Skin of body (tissue), 2 donors: Measurements from ENCODE around the gene EFTUD2. TPM values are rescaled to one million over a fixed set of nuclear protein-coding genes. Genes with fewer than 3 reads are reported as not detected.

Source experiments
- DNase-seq: peaks from one replicate; lab custom pipeline; 2025; lab: John Stamatoyannopoulos, UW
- total RNA-seq: library from RNA; depleted of rRNA; stranded (reverse); fragments of >200 nt; gene quantifications from one replicate; pipeline ENCODE4 v1.2.3, GENCODE V29; 2014

Gene EFTUD2
- total RNA-seq, 1 donor from 2014 or later: 68.9 TPM

DNA sequence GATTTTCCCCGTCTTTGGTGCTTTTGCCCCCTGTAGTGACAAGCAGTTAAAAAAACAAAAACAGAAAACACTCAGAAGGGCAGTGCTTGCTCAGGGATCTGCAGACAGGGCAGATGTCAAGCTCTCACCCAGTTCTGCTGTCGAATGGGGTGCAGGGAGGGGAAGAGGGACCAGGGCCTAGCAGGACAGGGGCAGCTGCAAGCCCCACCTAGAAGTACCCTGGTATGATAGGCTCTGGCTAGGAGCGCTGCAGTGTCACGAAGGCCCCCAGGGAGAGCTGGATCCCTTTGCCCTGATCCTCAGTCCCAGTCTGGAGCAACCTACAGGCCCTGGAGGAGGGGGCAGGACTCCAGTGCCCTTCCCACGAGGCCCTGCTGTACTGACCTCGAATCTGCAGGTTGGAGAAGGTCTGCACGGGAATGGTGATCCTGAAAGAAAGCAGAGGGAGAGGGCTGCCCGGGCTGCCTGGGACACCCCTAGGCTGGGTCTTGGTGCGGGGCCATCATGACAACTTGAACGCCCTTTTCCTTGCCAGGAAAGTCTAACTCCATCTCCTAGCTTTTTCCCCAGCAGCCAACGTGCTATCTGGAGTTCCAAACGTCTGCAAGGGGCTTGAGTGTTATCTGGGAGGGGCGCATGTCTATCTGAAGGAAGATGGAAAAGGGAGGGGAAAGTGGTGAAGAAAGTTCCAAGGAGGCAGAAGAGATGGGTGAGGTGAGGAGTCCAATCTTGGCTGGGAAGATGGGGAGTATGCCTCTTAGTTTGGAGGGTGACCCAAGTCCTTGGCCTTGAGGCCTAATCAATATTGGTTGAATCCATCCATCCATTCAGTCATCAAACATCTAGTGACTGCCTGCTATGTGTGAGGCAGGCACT is 11.2 kb upstream of the EFTUD2 start:
- no peak for DNase-seq

DNA sequence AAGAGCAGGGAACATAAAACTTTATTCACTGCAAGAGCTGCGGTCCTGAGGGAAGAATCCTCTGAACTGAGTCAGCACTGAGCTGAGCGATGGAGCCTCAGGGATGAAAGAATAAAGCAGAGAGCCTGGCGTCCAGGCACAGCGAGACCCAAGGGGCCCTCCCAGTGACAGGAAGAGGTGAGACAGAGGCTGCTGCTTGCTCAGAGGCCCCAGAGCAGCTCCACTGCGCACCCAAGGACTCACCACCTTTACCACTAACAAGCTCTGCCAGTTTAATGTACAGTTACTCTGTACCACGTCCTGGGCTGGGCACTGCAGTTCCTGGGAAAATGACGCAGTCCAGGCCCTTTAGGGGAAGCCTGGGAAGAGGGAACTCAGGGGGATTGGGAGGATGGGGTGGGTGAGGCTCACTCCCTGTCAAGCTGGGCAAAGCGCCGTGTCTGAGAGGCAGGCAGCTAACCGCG is 10.5 kb upstream of the EFTUD2 start:
- no peak for DNase-seq

DNA sequence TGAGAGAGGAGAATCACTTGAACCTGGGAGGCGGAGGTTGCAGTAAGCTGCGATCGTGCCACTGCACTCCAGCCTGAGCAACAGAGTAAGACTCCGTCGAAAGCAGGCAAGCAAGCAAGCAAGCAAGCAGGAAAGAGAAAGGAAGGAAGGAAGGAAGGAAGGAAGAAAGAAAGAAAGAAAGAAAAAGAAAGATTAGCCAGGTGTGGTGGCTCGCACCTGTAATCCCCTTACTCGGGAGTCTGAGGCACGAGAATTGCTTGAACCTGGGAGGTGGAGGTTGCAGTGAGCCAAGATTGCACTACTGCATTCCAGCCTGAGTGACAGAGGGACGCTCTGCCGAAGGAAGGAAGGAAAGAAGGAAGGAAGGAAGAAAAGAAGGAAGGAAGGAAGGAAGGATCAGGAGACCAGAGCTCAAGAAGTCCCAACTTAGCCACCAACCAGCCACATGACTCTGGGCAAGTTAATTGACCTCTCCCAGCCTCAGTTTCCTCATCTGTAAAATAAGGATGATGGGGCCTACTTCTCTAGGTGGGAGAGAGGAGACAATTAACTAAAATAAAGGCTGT is 9.6 kb upstream of the EFTUD2 start:
- no peak for DNase-seq

DNA sequence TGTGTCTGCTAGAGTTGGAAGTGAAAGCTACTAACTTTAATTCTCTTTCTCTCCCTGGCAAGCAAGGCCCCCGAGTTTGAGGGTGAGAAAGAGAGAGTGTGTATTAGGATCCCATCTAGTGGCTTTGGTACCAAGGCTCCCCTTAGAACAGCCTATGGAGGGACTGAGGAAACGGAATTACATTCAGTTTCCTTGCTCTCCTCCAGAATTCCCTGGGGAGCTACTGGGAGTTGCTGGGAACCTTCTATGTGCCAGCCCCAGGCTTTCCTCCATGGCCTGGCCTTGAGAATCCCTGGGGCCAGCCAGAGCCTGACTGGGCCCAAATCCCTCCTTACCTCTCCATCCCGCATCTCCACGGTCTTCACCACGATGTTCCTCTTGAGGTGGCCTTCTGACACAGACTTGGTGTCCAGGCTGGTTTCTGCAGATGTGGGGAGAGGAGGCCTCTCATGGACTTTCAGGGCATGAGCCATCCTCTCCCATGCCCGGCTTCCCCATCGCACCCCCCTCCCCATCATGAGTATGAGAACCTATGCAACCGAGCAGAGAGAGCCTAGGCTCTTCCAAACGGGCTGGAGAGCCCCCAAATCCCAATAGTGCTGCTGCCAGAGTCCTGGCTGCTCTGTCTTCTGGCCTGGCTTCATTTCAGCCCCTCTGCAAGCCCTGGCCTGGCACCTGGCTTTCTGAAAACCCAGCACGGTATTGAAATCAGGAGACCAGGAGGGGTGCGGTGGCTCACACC is 8.7 kb upstream of the EFTUD2 start:
- DNase-seq: no peak

DNA sequence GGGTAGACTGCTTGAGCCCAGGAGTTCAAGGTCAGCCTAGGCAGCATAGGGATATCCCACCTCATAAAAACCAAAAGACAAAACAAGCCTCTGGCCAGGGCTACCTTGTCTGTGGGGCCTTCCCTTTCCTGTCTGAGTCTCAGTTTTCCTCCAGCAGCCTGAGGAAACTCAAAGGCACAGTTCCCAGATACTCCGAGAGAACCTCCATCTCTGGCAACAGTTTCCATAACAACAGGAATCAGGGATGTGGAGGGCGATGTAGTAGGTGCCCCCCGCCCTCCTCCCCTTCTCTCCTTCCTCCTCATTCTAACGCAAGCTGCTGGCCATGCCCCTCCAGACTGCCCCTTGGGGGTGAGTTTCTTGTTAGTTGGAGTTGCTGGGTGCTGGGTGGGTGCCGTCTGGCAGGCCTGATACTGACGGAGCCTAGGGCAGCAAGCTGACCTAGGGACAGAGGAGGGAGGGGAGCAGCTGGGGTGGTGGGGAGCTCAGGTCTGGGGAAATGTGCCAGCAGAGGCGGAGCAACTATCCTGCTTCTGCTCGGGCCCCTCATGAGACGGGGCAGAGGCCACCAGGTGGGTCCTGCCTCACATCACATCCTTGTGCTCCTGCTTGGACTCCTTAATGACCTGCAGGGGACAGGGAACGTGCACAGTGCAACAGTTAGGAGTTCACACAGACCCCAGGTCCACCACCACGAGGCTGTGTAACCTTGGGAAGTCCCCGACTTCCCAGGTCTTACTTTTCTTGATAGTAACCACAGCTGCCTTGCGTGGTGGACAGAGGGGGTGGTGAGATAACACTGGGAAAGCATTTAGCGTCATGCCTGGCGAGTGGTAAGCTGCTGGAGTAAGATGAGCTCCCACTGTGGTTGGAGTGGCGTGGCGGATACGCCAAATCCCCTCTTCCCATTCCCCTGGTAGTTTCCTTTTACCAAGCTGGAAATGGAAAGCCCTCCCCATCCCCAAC is 7.8 kb upstream of the EFTUD2 start:
- DNase-seq: no peak

DNA sequence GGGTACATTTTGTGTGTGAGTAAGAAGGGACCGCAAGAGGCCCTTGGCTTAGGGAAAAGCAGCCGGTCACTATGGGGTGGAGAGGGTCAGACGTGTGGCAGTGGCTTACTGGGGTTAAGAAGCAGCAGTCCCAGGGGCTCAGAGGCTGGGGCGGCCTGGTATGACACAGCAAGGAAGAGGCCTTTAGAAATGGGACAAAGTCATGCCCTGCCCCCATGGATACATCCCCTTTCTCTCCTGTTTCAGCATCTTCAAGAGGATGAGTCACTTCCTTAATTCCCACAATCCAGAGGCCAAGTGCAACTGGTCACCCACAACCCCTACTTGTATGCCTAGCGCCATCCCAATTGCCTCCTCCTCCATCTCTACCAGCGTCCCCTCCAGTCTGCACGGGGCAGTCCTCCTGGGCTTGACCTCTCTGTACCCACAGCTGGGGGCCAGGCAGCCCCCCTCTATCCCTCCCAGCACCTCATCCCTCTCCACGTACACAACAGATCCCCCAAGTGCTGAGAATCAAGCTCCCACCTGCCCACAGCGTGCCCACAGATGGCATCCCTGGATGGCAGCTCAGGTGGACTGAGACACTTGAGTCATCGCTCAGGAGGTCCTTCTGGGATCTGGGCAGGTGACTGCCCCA is 6.9 kb upstream of the EFTUD2 start:
- no peak for DNase-seq

DNA sequence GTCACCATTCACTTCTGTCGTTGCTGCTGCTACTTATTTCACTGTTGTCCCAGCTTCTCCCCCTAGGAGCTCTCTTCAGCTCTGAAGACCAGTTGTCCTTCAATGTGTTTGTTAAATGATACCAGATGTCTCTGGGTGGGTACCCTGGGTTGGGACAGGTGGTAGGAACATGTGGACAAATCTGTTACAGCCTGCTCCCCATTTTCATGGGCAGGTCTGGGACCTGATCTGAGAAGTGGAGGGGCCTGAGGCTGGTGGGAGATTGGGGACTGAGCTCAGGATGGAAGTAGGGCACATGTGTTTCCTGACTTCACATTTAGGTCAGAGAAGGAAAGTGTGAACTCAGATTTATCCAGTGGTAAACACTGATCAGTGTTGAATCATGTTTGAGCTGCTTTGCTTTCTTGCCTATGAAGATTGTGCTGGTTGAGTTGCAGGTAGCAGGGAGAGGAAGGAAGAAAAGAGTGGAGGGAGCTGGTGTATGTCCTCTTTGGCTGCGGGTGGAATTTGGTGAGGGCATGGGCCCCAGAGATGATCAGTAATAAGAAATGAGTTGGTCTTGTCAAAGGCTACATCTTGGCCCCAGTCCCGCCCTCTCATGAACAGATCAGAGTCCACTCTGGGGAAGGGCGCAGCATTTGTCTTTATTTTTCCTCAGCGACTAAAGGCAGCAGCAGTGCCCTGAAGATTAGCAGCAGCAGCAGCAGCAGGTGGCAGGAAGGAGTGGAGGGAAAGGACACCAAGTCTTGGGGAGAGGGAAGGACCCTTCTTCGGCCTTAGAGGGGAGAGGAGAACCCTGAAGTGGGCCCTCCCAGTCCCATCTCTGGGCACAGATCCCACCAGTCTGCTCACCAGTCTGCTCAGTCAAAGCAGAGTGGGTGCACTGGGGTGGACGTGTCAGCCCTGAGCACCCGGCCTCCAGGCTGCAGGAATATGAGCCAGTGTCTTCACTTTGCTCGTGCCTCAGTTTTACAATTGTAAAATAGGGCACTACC is 6.1 kb upstream of the EFTUD2 start:
- no peak for DNase-seq

DNA sequence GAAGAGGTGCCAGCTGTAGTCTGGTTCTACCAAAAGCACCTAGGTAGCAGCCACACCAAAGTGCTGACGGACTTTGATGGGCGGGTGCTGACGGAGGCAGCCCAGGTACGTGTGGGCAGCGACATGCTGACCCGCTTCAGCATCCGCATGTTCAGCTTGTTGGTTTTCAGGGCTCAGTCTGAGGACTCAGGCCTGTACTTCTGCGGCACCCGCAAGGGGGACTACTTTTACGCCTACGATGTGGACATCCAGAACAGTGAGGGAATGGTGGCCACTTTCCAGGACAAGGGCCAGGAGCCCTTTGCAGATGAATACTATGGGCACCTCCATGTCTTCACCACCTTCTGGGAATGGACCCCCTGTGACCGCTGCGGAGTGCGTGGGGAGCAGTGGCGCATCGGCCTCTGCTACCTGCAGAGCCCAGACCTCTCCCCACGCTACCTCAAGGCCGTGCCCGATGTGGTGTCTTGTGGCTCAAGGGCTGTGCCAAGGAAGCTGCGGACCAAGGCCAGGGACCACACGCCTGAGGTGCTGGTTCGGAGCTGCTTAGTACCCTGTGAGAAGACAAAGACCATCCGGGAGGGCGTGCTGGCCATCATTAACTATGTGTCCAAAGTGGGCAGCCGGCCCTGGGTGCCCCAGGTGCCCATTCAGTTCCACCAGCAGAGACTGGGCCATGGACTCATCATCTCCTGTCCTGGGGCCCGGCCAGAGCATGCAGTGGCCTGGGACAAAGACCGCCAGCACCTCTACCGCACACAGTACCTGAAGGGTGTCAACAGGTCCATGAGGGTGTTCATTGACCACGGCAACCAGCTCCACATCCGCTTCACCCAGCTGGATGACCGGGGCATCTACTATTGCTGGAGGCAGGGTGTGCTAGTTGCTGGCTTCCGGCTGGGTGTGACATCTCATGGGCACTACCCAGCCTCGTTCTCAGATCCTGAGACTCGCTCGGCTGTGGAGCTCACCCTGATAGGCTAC is 5.0 kb upstream of the EFTUD2 start:
- no peak for DNase-seq

DNA sequence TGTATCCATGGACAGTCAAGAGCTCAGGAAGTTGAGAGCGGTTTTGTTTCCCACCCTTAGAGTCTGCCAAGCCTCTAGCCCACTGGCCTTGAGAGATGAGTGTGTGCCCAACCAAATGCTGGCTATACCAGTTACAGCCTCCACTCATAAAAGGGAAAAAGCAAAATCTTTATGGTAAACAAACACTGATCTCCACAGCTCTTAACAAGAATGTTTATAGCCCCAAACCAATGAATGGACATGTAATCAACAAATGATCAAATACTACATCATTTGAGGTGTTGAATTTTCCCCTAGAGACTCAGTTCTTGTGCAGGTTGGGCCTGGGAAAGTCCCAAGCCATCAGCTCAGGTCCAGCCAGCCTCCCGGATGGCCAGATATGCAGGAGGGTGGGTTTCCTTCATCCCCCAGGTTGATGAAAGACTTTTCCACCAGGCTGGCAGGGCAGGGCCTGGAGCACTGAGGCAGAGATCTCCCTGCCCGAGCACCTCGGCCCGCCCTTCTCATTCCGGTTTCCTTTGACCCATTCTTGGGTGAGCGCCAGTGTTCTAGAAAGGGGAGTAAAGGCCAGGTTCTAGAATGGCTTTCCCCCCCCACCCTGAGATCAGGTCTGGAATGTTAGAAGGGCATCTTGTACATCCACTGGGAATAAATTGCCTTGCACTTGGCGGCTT is 3.9 kb upstream of the EFTUD2 start:
- no peak for DNase-seq

DNA sequence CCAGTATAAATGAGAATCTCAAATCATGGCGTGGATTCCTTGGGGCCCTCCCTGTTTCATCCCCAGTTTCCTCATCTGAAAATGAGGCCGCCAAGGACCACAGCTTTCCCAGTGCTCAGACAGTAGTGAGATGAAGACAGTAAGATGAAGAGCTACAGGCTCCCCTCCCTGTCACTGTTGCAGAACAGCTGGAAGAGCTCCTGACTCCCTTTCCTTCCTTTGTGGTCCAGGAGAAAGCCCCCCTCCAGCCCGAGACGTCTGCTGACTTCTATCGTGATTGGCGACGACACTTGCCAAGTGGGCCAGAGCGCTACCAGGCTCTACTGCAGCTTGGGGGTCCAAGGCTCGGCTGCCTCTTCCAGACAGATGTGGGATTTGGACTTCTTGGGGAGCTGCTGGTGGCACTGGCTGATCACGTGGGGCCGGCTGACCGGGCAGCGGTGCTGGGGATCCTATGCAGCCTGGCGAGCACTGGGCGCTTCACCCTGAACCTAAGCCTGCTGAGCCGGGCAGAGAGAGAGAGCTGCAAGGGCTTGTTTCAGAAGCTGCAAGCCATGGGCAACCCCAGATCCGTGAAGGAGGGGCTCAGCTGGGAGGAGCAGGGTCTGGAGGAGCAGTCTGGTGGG is 3.0 kb upstream of the EFTUD2 start:
- DNase-seq: no peak

DNA sequence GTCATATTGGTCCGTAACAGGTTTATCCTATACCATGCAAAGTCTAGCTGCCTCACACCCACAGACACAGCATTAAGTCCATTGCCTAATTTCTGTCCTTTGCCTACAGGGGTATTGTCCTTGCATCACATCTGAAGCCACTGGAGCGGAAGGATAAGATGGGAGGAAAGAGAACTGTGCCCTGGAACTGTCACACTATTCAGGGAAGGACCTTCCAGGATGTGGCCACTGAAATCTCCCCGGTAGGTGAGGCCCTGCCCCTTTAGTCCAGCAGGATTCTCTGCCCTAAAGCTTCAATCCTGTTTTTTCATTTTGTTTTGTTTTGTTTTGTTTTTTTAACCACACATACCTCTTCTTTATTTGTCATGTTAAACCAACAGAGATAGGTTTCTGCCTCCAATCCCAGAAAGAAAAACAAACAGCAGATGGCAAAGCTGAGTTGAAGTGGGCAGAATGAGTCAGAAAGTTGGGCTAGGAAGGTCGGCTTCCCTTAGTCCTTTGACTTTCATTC is 2.2 kb upstream of the EFTUD2 start:
- DNase-seq: no peak

DNA sequence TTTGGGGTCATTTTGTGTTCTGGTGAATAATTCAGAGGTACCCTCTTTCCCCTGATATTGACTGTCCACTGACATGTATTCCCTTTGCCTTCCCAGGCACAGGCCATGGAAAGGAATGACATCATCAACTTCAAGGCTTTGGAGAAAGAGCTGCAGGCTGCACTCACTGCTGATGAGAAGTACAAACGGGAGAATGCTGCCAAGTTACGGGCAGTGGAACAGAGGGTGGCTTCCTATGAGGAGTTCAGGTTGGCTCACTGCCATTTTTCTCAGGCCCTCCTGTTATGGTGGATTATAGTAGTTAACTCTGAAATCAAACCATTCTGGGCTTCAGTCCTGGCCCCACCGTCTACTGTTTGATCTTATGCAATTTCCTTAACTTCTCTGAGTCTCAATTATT is 1.6 kb upstream of the EFTUD2 start:
- peak; percentile 39 for DNase-seq

DNA sequence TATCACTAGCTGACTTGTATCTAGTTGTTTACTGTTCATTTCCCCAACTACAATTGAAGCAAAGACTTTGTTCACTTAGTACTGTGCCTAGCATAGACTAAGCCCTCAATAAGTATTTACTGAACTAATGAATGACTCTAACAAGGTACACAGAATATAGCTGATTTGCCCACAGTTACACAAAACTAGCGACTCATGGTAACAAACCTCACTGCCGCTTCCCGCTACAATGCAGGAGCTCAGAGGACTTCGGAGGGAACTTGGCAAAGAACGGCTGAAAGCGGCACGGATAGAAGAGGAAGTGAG is 524 bp downstream of the EFTUD2 start:
- peak; percentile 36 for DNase-seq

DNA sequence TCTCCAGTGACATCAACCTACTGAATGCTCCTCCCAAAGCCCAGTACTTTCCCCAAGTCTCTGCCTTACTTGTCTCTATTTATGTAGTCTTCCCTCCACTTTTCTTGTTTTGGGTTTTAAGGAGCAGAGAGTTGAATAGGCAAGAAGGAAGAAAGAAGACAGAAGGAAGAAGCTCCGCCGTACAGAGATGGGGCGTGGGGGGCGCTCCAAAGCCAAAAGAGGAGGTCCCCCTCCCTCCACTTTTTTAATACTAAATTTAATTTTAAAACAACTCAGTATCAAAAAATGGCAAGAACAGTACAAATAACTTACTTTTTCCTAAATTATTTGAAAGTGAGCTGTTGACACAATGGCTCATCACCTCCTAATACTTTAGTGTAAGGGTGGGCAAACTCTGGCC is 4.6 kb downstream of the EFTUD2 start:
- DNase-seq: no peak

DNA sequence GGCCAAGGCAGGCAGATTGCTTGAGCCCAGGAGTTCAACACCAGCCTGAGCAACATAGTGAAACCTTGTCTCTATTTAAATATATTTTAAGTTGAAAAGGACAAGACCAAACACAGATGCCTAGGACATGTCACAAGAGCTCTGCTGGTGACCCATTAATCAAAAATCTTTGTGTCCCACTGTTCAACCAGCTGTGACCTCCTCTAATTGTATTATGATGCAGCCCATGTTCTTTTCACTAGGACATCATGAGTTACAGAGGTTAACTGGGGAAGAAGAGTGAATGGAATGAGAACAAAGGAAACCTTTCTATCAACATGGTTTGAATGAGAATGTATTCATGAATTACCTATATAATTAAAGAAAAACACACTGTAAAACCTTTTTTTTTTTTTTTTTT is 7.0 kb downstream of the EFTUD2 start:
- no peak for DNase-seq

DNA sequence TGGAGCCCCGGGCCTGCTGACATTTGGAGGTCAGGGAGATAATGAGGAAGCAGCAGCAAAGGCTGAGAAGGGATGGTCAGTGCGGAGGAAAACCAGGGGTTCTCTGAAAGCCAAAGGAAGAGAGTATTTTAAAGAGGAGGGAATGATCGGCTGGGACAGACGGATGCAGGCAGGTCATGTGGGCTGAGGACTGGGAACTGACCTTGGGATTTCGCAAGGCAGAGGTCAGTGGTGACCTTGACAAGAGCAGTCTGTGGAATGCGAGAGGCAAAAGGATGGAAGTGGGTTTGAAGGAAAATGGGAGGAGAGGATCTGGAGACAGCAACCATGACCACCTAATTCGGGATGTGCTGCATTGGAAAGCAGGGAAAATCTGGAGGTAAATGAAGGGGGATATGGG is 10.2 kb downstream of the EFTUD2 start:
- DNase-seq: no peak
